IMR-90 (cell line): Measurements from ENCODE around the gene ARHGAP15. TPM values are rescaled to one million over a fixed set of nuclear protein-coding genes. Genes with fewer than 3 reads are reported as not detected.

Source experiments
- ATAC-seq: fragments of 200-7000 bp; cut with Tn5 transposase; 2 replicates; pipeline ENCODE4 v1.9.1; 2020; ENCODE audit warnings: low read depth, mild to moderate bottlenecking, moderate library complexity
- BruUV-seq: library from RNA; stranded (reverse); fragments of 400-500 nt; replicated peaks from 2 replicates; lab custom pipeline; 2021; lab: Mats Ljungman, UMichigan
- CTCF ChIA-PET: fragments of 300-600 bp; formaldehyde crosslinking; extraction: SDS; loops from one replicate; lab custom pipeline; 2021; ENCODE audit warnings: antibody characterized with exemption; lab: Yijun Ruan, JAX
- POLR2A ChIA-PET: fragments of 300-600 bp; sonication (Branson Sonifier 250); formaldehyde crosslinking; loops from one replicate; lab custom pipeline; 2022; ENCODE audit warnings: antibody characterized with exemption; ENCODE audit not compliant: unreplicated experiment; lab: Charles Lee
- DNase-seq: peaks from one replicate; pipeline ENCODE4 v3.0.0; 2013
- H2AFZ ChIP-seq: replicated peaks from 2 replicates; pipeline ENCODE3; 2013; ENCODE audit warnings: low read length, mild to moderate bottlenecking; ENCODE audit not compliant: poor library complexity
- H2AK5ac ChIP-seq: 2 replicates; pipeline ENCODE4 v1.6.1; 2013; ENCODE audit warnings: low read depth, low read length, inconsistent platforms
- H2AK9ac ChIP-seq: replicated peaks from 2 replicates; pipeline ENCODE3; 2013; ENCODE audit warnings: mild to moderate bottlenecking, low read depth, low read length, moderate library complexity; ENCODE audit not compliant: poor library complexity
- H2BK120ac ChIP-seq: 2 replicates; pipeline ENCODE4 v1.6.1; 2013; ENCODE audit warnings: low read depth, low read length, inconsistent platforms
- H2BK15ac ChIP-seq: 3 replicates; pipeline ENCODE4 v1.6.1; 2013; ENCODE audit warnings: low read depth, low read length, inconsistent platforms
- H2BK20ac ChIP-seq: 2 replicates; pipeline ENCODE4 v1.6.1; 2013; ENCODE audit warnings: low read depth, mild to moderate bottlenecking, inconsistent platforms, low read length, moderate library complexity
- H2BK5ac ChIP-seq: 2 replicates; pipeline ENCODE4 v1.6.1; 2013; ENCODE audit warnings: mild to moderate bottlenecking, low read depth, low read length, inconsistent platforms; ENCODE audit not compliant: poor library complexity, severe bottlenecking
- H3K14ac ChIP-seq: replicated peaks from 2 replicates; pipeline ENCODE4 v1.6.1; 2013; ENCODE audit warnings: low read depth, low read length, inconsistent platforms
- H3K18ac ChIP-seq: 2 replicates; pipeline ENCODE4 v1.6.1; 2013; ENCODE audit warnings: low read depth, low read length, control low read depth
- H3K23ac ChIP-seq: 2 replicates; pipeline ENCODE4 v1.6.1; 2013; ENCODE audit warnings: low read depth, low read length, inconsistent platforms
- H3K27ac ChIP-seq: 2 replicates; pipeline ENCODE4 v1.5.1; 2013; ENCODE audit warnings: mild to moderate bottlenecking, control low read depth, low read length; ENCODE audit not compliant: insufficient read depth
- H3K27me3 ChIP-seq: 2 replicates; pipeline ENCODE4 v1.6.1; 2013; ENCODE audit warnings: low read length; ENCODE audit not compliant: control insufficient read depth, insufficient read depth
- H3K36me3 ChIP-seq: 2 replicates; pipeline ENCODE4 v1.6.1; 2013; ENCODE audit warnings: low read length, mixed read lengths; ENCODE audit not compliant: control insufficient read depth, insufficient read depth
- H3K4ac ChIP-seq: 2 replicates; pipeline ENCODE4 v1.6.1; 2013; ENCODE audit warnings: low read depth, low read length, inconsistent platforms
- H3K4me1 ChIP-seq: 2 replicates; pipeline ENCODE4 v1.6.1; 2013; ENCODE audit warnings: low read length, mixed read lengths; ENCODE audit not compliant: control insufficient read depth, insufficient read depth
- H3K4me2 ChIP-seq: 2 replicates; pipeline ENCODE4 v1.6.1; 2013; ENCODE audit warnings: low read depth, mild to moderate bottlenecking, control low read depth, low read length, moderate library complexity
- H3K4me3 ChIP-seq: 2 replicates; pipeline ENCODE4 v1.5.1; 2013; ENCODE audit warnings: low read depth, mild to moderate bottlenecking, control low read depth, low read length, moderate library complexity; ENCODE audit not compliant: insufficient read depth
- H3K56ac ChIP-seq: 2 replicates; pipeline ENCODE4 v1.6.1; 2013; ENCODE audit warnings: low read length, inconsistent platforms; ENCODE audit not compliant: insufficient read depth; ENCODE audit errors: extremely low read depth
- H3K79me1 ChIP-seq, 2 experiments: 2 replicates each; pipeline ENCODE4 v1.6.1; 2013; ENCODE audit warnings: low read length in 2 of 2, inconsistent platforms in 1 of 2, low read depth in 1 of 2
- H3K9ac ChIP-seq: 2 replicates; pipeline ENCODE4 v1.6.1; 2013; ENCODE audit warnings: low read depth, low read length, control low read depth
- H3K9me1 ChIP-seq: 2 replicates; pipeline ENCODE4 v1.6.1; 2013; ENCODE audit warnings: low read length, inconsistent platforms; ENCODE audit not compliant: insufficient read depth
- H3K9me3 ChIP-seq: 2 replicates; pipeline ENCODE4 v1.6.1; 2013; ENCODE audit warnings: low read length; ENCODE audit not compliant: control insufficient read depth, insufficient read depth
- H4K20me1 ChIP-seq: 2 replicates; pipeline ENCODE4 v1.6.1; 2013; ENCODE audit warnings: low read length, inconsistent platforms; ENCODE audit not compliant: insufficient read depth
- H4K5ac ChIP-seq: 2 replicates; pipeline ENCODE4 v1.6.1; 2013; ENCODE audit warnings: mild to moderate bottlenecking, low read depth, low read length, control low read depth
- H4K8ac ChIP-seq, 2 experiments: 2 replicates each; pipeline ENCODE4 v1.6.1; 2013; ENCODE audit warnings: low read depth in 2 of 2, low read length in 2 of 2, control low read depth in 1 of 2, inconsistent platforms in 1 of 2
- H4K91ac ChIP-seq: 2 replicates; pipeline ENCODE4 v1.6.1; 2013; ENCODE audit warnings: low read depth, low read length, inconsistent platforms; ENCODE audit not compliant: insufficient read depth
- BHLHE40 ChIP-seq: fragments of 150-350 bp; IDR thresholded peaks from 2 replicates; pipeline ENCODE4 v1.6.1; 2016; ENCODE audit warnings: mild to moderate bottlenecking, low read depth, low read length
- CHD1 ChIP-seq: IDR thresholded peaks from 2 replicates; pipeline ENCODE4 v1.6.1; 2012; ENCODE audit warnings: low read depth, low read length, improper control_type of control experiment
- FOS ChIP-seq: fragments of 150-350 bp; IDR thresholded peaks from 2 replicates; pipeline ENCODE4 v1.6.1; 2016; ENCODE audit warnings: low read depth, low read length
- MAFK ChIP-seq: IDR thresholded peaks from 2 replicates; pipeline ENCODE4 v1.6.1; 2012; ENCODE audit warnings: low read depth, low read length, improper control_type of control experiment
- MAZ ChIP-seq: IDR thresholded peaks from 2 replicates; pipeline ENCODE4 v1.6.1; 2012; ENCODE audit warnings: low read depth, mild to moderate bottlenecking, low read length, improper control_type of control experiment, moderate library complexity, borderline replicate concordance
- MXI1 ChIP-seq: IDR thresholded peaks from 2 replicates; pipeline ENCODE4 v1.6.1; 2012; ENCODE audit warnings: low read depth, mild to moderate bottlenecking, low read length, moderate library complexity, borderline replicate concordance
- NFE2L2 ChIP-seq: fragments of 150-350 bp; IDR thresholded peaks from 2 replicates; pipeline ENCODE4 v1.6.1; 2016; ENCODE audit warnings: low read depth, mild to moderate bottlenecking, low read length
- RCOR1 ChIP-seq: IDR thresholded peaks from 2 replicates; pipeline ENCODE4 v1.6.1; 2012; ENCODE audit warnings: mild to moderate bottlenecking, low read length, improper control_type of control experiment; ENCODE audit not compliant: insufficient replicate concordance
- RFX5 ChIP-seq: IDR thresholded peaks from 2 replicates; pipeline ENCODE4 v1.8.0; 2012; ENCODE audit warnings: low read depth, mild to moderate bottlenecking, low read length, moderate library complexity
- USF2 ChIP-seq: fragments of 150-350 bp; IDR thresholded peaks from 2 replicates; pipeline ENCODE4 v1.6.1; 2017; ENCODE audit warnings: mild to moderate bottlenecking, antibody characterized with exemption, low read length, low read depth
- WGBS, 2 experiments: methylation state at CpG; one replicate each; pipeline versions ENCODE4 v1.1.5 to v1.1.7; 2013; ENCODE audit warnings: missing lambda C conversion rate in 2 of 2; ENCODE audit not compliant: insufficient read length in 1 of 2; ENCODE audit errors: extremely low coverage in 2 of 2; 5-methylcytosine and 5-hydroxymethylcytosine counted together
- dilution Hi-C: fragments of 300-500 bp; cut with HindIII; formaldehyde crosslinking; loops from one replicate; pipeline ENCODE4 v1.14.3; 2018; ENCODE audit warnings: low sequenced_read_pairs; ENCODE audit not compliant: unreplicated experiment
- in situ Hi-C: fragments of 300-500 bp; cut with MboI; formaldehyde crosslinking; loops from 3 replicates; pipeline ENCODE4 v1.14.3; 2019; ENCODE audit warnings: low sequenced_read_pairs, inconsistent platforms, mixed read lengths
- intact Hi-C: fragments of 100-400 bp; cut with micrococcal nuclease; formaldehyde crosslinking; loops from 2 replicates; pipeline ENCODE4 v1.10.0; 2022
- polyA plus RNA-seq, 3 experiments: library from polyadenylated mRNA; depleted of rRNA; stranded (reverse); fragments of >200 nt; gene quantifications; 2 replicates each; pipeline ENCODE4 v1.2.3, GENCODE V29; 2012; ENCODE audit warnings: low replicate concordance in 1 of 3
- total RNA-seq: library from RNA; depleted of rRNA; stranded (reverse); fragments of >200 nt; gene quantifications from 2 replicates; pipeline ENCODE4 v1.2.3, GENCODE V29; 2012
- TF ChIP-seq, protein P1 (sequence below): conservative IDR thresholded peaks from 2 replicates; pipeline ENCODE4 v1.5.1; 2012; ENCODE audit warnings: mild to moderate bottlenecking, low read depth, low read length, improper control_type of control experiment
- TF ChIP-seq, protein P2 (sequence below): fragments of 150-350 bp; IDR thresholded peaks from 2 replicates; pipeline ENCODE4 v1.6.1; 2016; ENCODE audit warnings: low read depth, mild to moderate bottlenecking, low read length, moderate library complexity, borderline replicate concordance

The ARHGAP15 gene
- total and polyA plus RNA-seq, 2 of the 4 experiments (the other 2 are of a cell fraction) = not detected

GRCh38 chr2:143225931-143226330 is 96.7 kb downstream of the ARHGAP15 start:
- Histone ChIP-seq H3K9me3 (no peaks in the 10 kb centered on the region), H4K5ac (no peak overlapping the region), H2BK15ac (no peak overlapping the region), H3K4me3 (no peak overlapping the region), H3K56ac (no peak overlapping the region), H2BK20ac (no peak overlapping the region), H3K4ac (no peak overlapping the region), H3K4me1 (no peaks in the 10 kb centered on the region), H4K91ac (no peak overlapping the region), H3K14ac (no peak overlapping the region), H3K79me1 (no peaks in the 10 kb centered on the region), H3K23ac (no peak overlapping the region), H2AFZ (no peak overlapping the region), H3K27ac (no peak overlapping the region), H3K9me1 (no peaks in the 10 kb centered on the region), H2BK120ac (no peak overlapping the region), H3K36me3 (no peaks in the 10 kb centered on the region), H3K4me2 (no peak overlapping the region), H2AK5ac (no peak overlapping the region), H3K27me3 (no peaks in the 10 kb centered on the region), H2BK5ac (no peak overlapping the region), H4K20me1 (no peaks in the 10 kb centered on the region), H3K9ac (no peak overlapping the region), H2AK9ac (no peak overlapping the region), H3K18ac (no peak overlapping the region), H4K8ac (no peak overlapping the region)
- no peak for DNase-seq
- dilution Hi-C loops = no loop called here
- BruUV-seq = no TSS peak
- no CpG with 5 or more reads among the region's 4 CpGs for WGBS, 2 experiments
- in situ Hi-C loops = no loop called here
- ChIA-PET CTCF (interaction anchor here (1.0 kb wide), 1 partner anchor 191 kb away, joined by 3 read pairs; no protein-coding TSS in a partner anchor), POLR2A (no interaction called here)
- intact Hi-C loops = no loop called here
- ATAC-seq = no peak
- TF ChIP-seq RFX5 (no peak), MAFK (no peak), BHLHE40 (no peak), USF2 (no peak), NFE2L2 (no peak), MXI1 (no peak), RCOR1 (no peak), MAZ (no peak), FOS (no peak), CHD1 (no peak)
- TF ChIP-seq, protein P1, sequence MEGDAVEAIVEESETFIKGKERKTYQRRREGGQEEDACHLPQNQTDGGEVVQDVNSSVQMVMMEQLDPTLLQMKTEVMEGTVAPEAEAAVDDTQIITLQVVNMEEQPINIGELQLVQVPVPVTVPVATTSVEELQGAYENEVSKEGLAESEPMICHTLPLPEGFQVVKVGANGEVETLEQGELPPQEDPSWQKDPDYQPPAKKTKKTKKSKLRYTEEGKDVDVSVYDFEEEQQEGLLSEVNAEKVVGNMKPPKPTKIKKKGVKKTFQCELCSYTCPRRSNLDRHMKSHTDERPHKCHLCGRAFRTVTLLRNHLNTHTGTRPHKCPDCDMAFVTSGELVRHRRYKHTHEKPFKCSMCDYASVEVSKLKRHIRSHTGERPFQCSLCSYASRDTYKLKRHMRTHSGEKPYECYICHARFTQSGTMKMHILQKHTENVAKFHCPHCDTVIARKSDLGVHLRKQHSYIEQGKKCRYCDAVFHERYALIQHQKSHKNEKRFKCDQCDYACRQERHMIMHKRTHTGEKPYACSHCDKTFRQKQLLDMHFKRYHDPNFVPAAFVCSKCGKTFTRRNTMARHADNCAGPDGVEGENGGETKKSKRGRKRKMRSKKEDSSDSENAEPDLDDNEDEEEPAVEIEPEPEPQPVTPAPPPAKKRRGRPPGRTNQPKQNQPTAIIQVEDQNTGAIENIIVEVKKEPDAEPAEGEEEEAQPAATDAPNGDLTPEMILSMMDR = no peak
- TF ChIP-seq, protein P2, sequence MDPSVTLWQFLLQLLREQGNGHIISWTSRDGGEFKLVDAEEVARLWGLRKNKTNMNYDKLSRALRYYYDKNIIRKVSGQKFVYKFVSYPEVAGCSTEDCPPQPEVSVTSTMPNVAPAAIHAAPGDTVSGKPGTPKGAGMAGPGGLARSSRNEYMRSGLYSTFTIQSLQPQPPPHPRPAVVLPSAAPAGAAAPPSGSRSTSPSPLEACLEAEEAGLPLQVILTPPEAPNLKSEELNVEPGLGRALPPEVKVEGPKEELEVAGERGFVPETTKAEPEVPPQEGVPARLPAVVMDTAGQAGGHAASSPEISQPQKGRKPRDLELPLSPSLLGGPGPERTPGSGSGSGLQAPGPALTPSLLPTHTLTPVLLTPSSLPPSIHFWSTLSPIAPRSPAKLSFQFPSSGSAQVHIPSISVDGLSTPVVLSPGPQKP = no peak
